ENCODE results near the gene FOXA1. TPM values are rescaled to one million over a fixed set of nuclear protein-coding genes. Genes with fewer than 3 reads are reported as not detected.

Gene FOXA1
- total and polyA plus RNA-seq, 9 donors = 0.08 to 3.6 (median 0.17) TPM

Other genes with a start within 250 kb of the FOXA1 start
- gene TTC6, start 380 bp upstream of the FOXA1 start, total RNA-seq = 0.27 TPM
- gene TTC6, start 380 bp upstream of the FOXA1 start, polyA plus RNA-seq (ENCODE audit: insufficient read depth in 1 of 8, insufficient read length in 8 of 8, low replicate concordance in 1 of 8) = under 1 TPM in 3 of 8 donors, not detected in 5; 0.12 to 0.66 (median 0.21) TPM